Lower lobe of right lung (tissue), 2 donors: ENCODE measurements around the gene FBLN2. TPM values are rescaled to one million over a fixed set of nuclear protein-coding genes. Genes with fewer than 3 reads are reported as not detected.

Source experiments
- ATAC-seq, 2 donors: fragments of 200-7000 bp; cut with Tn5 transposase; one replicate each; pipeline ENCODE4 v1.9.1; 2020 to 2022; ENCODE audit warnings: mild to moderate bottlenecking in 2 of 2, moderate library complexity in 2 of 2
- DNase-seq: peaks from one replicate; pipeline ENCODE4 v3.0.0-alpha.2; 2020
- H3K27ac ChIP-seq: fragments of 200-600 bp; one replicate; pipeline ENCODE4 v1.8.0; 2022
- H3K27me3 ChIP-seq: fragments of 200-600 bp; one replicate; pipeline ENCODE4 v1.8.0; 2022; ENCODE audit warnings: low read depth
- H3K36me3 ChIP-seq: fragments of 200-600 bp; one replicate; pipeline ENCODE4 v1.8.0; 2022; ENCODE audit warnings: mild to moderate bottlenecking
- H3K4me1 ChIP-seq: fragments of 200-600 bp; one replicate; pipeline ENCODE4 v1.8.0; 2022
- H3K4me3 ChIP-seq: fragments of 200-600 bp; one replicate; pipeline ENCODE4 v1.8.0; 2022; ENCODE audit warnings: mild to moderate bottlenecking
- H3K9me3 ChIP-seq: fragments of 200-600 bp; one replicate; pipeline ENCODE4 v1.8.0; 2022
- intact Hi-C: fragments of 100-400 bp; cut with DNase I; formaldehyde crosslinking; loops from one replicate; pipeline ENCODE4 v1.11.0; 2022
- total RNA-seq: library from RNA; stranded (reverse); fragmentation: NEBNext Ultra II Directional; extraction: Animal tissue kit (Norgen Biotek cat#: 25700); gene quantifications from one replicate; pipeline ENCODE4 v1.2.1, GENCODE V29; 2021
- TF ChIP-seq, protein P1 (sequence below): fragments of 200-600 bp; IDR thresholded peaks from one replicate; pipeline ENCODE4 v1.8.0; 2022; ENCODE audit warnings: antibody characterized with exemption, mild to moderate bottlenecking
- donor health status: DM: no; HTN: yes; CAD: no; lungs with severe emphysema.

The FBLN2 gene
- total RNA-seq, 1 donor from 2014 or later, result 40.8 TPM

DNA sequence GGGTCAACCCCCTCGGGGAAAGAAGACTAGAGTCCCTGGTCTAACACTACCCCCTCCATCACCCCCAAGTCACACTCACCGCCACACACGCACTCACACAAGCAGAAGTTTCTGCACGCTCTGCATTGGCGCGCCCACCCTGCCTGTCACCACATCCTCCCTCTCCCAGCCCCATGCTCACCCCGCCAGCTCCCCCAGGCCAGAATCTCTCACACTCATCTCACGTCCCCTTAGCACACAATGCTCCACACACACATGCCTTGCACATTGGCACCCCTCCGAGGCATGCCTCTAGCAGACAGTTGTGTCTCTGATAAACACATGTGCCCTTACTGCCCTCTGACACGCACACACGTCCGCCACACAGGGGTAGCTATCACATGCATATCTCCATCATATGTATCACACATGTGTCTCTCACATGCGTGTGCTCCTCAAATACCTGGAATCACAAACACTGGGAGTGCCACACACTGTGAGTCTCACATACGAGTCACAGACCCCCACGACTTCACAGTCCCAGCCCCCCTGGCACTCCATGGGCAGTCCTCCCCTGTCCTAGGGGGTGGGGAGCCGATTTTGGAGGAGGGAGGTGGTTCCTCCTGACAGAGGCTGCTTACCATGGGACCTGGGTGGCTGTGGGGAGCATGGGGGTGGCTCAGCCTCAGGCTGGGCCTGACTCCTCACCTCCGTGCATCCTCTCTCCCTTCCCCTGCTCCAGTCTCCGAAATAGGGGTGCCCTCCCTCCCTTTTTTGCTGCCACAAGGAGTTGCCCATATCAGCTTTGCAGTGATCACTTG lies 898 bp downstream of the FBLN2 start:
- Histone ChIP-seq H3K36me3 (no peaks in the 10 kb centered on the region), H3K4me3 (peak overlapping the region; percentile 37), H3K4me1 (peaks cover 10% of the 10 kb centered on the region), H3K9me3 (no peaks in the 10 kb centered on the region), H3K27ac (no peak overlapping the region), H3K27me3 (peaks cover 22% of the 10 kb centered on the region)
- TF ChIP-seq, protein P1, sequence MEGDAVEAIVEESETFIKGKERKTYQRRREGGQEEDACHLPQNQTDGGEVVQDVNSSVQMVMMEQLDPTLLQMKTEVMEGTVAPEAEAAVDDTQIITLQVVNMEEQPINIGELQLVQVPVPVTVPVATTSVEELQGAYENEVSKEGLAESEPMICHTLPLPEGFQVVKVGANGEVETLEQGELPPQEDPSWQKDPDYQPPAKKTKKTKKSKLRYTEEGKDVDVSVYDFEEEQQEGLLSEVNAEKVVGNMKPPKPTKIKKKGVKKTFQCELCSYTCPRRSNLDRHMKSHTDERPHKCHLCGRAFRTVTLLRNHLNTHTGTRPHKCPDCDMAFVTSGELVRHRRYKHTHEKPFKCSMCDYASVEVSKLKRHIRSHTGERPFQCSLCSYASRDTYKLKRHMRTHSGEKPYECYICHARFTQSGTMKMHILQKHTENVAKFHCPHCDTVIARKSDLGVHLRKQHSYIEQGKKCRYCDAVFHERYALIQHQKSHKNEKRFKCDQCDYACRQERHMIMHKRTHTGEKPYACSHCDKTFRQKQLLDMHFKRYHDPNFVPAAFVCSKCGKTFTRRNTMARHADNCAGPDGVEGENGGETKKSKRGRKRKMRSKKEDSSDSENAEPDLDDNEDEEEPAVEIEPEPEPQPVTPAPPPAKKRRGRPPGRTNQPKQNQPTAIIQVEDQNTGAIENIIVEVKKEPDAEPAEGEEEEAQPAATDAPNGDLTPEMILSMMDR, result no peak
- no peak for ATAC-seq
- intact Hi-C loops, result no loop called here
- no peak for DNase-seq

DNA sequence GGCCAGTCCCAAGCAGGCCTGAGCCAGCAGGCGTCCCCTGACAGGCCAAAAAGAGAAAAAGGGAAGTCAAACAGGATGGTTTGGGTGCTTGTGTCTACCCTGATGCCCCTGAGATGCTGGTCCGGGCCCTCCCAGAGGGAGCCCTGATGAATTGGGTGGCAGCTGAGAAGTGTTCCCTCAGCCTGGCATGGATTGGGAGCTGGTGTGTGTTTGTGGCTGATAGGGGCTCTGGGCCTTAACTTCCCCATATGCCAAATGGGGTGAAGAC lies 1.4 kb downstream of the FBLN2 start:
- Histone ChIP-seq H3K4me1 (peaks cover 10% of the 10 kb centered on the region), H3K9me3 (no peaks in the 10 kb centered on the region), H3K27ac (no peak overlapping the region), H3K27me3 (peaks cover 22% of the 10 kb centered on the region), H3K36me3 (no peaks in the 10 kb centered on the region), H3K4me3 (peak overlapping the region; percentile 37)
- TF ChIP-seq, protein P1, result no peak
- DNase-seq (no peak), ATAC-seq (no peak)
- intact Hi-C loops, result no loop called here

DNA sequence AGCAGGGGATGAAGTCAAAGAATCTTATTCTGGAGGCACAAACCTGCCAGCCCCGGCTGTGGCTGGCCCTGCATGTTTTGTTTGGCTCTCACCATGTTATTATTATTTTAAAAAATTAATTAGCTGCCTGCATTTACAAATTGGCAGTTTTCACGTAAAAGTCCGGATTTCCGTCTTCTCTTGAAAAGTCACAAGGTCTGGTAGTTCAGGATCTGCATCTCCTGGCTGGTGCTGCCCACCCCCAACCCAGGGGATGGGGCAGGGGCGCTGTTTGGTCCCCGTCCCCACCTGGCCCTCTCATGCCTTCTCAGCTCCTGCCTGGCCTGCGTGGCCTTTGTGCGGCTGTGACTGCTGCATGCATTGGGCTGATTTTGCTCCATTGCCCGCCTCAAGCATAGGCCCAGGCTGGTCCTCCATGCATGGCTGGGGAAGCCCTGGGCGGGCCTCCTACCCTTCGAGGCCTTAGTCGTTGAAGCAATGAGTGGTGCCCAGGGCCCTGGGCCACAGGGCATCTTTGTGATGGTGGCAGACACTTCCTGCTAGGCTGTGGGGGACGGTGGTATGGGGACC lies 2.0 kb downstream of the FBLN2 start:
- ATAC-seq, result no peak
- intact Hi-C loops, result no loop called here
- Histone ChIP-seq H3K27ac (no peak overlapping the region), H3K4me1 (peaks cover 10% of the 10 kb centered on the region), H3K27me3 (peaks cover 22% of the 10 kb centered on the region), H3K36me3 (no peaks in the 10 kb centered on the region), H3K4me3 (no peak overlapping the region), H3K9me3 (no peaks in the 10 kb centered on the region)
- TF ChIP-seq, protein P1, result no peak
- DNase-seq, result no peak

DNA sequence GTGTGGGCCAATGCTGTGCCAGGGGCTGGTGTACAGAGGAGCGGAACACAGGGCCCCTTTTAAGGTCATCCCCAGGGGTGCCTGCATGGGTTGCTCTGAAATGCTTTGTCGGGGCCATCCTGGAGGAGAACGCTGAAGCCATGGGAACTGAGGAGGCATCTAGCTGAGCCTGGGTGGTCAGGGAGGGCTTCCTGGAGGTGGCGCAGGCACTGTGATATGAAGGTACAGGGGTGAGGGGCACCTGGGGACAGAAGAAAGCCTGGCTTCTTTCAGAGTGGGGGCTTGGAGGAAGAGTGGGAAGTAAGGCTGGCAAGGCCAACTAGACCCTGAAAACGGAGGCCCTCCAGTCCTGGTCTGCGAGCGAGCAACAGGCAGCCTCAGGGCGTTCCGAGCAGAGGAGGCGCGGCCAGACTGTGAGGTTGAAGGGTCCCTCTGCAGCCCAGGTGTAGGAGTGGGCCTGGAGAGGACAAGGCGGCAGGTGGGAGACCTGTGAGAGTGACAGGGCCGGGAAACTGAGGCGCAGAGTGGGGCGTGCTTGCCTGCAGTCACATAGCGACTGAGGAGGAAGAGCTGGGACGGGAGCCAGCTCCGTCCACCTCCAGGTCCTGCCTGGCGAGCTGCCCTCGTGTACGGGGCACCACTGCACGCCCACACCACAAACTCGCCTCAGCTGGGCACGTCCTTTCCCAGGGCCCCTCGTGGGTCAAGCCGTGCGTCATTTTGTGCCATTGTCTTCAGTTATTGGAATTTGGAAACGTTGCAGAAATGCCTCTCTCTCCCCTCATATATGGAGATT lies 4.1 kb downstream of the FBLN2 start:
- intact Hi-C loops, result no loop called here
- H3K4me3 ChIP-seq, result no peak overlapping the region
- peaks cover 20% of the 10 kb centered on the region for H3K27me3 ChIP-seq
- no peaks in the 10 kb centered on the region for H3K36me3 ChIP-seq
- ATAC-seq, result no peak
- peaks cover 6% of the 10 kb centered on the region for H3K4me1 ChIP-seq
- TF ChIP-seq, protein P1, result no peak
- no peaks in the 10 kb centered on the region for H3K9me3 ChIP-seq
- no peak overlapping the region for H3K27ac ChIP-seq
- no peak for DNase-seq

DNA sequence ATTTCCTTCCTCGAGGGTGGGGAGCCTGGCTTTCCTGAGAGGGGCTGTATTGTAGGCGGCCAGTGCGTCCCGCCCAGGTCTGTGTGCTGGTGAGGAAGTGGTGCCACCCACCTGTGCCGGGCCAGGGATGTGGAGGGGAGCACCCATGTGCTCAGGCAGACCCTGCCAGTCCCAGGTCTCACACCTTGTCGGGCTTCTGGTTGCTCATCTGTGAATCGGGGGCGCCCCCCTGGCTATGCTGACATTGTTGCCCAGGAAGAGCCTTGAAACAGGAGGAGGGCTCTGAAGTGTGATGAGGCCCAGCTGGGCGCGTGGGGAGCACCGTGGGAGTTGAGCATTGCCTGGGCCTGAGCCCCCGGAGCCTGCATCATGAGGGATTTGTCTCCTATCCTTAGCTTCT lies 4.8 kb downstream of the FBLN2 start:
- no peaks in the 10 kb centered on the region for H3K36me3 ChIP-seq
- TF ChIP-seq, protein P1, result no peak
- H3K27me3 ChIP-seq, result peaks cover 13% of the 10 kb centered on the region
- H3K9me3 ChIP-seq, result no peaks in the 10 kb centered on the region
- no peak overlapping the region for H3K27ac ChIP-seq
- no peak for DNase-seq
- intact Hi-C loops, result no loop called here
- H3K4me3 ChIP-seq, result no peak overlapping the region
- H3K4me1 ChIP-seq, result peaks cover under 1% of the 10 kb centered on the region
- ATAC-seq, result no peak
